Loucy (cell line): ENCODE measurements around the gene NDUFB5.

Experiments used
- EZH2phosphoT487 ChIP-seq: fragments of 200-600 bp; IDR thresholded peaks from 2 replicates; pipeline ENCODE4 v1.6.1; 2018; ENCODE audit warnings: antibody characterized with exemption, mild to moderate bottlenecking, moderate library complexity, borderline replicate concordance
- TF ChIP-seq, protein P1 (sequence below): fragments of 200-600 bp; sonication (generic); conservative IDR thresholded peaks from 2 replicates; pipeline ENCODE4 v1.5.1; 2014; ENCODE audit warnings: mild to moderate bottlenecking, antibody characterized with exemption, low read length

DNA sequence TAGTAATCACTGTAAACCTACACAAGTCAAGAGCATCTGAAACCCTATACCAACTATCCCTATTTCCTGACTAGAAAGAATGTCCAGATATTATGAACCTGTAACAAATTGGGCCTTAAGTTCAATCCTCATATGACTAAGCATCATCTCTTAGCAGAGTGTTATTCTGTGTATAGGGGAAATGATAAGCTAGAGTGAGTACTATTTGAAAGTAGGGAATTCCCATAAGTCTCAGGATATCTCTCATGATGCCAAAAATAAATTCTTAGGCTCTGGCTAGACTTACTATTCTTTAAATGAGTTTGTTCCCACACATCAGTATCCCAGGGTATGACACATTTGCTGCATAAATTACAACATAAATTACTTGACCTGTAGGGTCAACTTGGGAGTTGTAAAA, 15.5 kb upstream of the NDUFB5 start:
- TF ChIP-seq, protein P1, sequence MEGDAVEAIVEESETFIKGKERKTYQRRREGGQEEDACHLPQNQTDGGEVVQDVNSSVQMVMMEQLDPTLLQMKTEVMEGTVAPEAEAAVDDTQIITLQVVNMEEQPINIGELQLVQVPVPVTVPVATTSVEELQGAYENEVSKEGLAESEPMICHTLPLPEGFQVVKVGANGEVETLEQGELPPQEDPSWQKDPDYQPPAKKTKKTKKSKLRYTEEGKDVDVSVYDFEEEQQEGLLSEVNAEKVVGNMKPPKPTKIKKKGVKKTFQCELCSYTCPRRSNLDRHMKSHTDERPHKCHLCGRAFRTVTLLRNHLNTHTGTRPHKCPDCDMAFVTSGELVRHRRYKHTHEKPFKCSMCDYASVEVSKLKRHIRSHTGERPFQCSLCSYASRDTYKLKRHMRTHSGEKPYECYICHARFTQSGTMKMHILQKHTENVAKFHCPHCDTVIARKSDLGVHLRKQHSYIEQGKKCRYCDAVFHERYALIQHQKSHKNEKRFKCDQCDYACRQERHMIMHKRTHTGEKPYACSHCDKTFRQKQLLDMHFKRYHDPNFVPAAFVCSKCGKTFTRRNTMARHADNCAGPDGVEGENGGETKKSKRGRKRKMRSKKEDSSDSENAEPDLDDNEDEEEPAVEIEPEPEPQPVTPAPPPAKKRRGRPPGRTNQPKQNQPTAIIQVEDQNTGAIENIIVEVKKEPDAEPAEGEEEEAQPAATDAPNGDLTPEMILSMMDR, result no peak
- TF ChIP-seq EZH2phosphoT487, result no peak
